ENCODE results near the gene MAP3K13. TPM values are rescaled to one million over a fixed set of nuclear protein-coding genes. Genes with fewer than 3 reads are reported as not detected.

MAP3K13 gene
- total RNA-seq, 1 donor = 16.3 TPM

- peak; percentile 61 for DNase-seq (ENCODE audit: insufficient read length, low spot score, missing footprints)
These were observed 148.8 kb downstream of the MAP3K13 start for GRCh38 chr3:185511711-185512110.

GRCh38 chr3:185517387-185518130 is 154.6 kb downstream of the MAP3K13 start:
- DNase-seq (ENCODE audit: insufficient read length, low spot score, missing footprints) = peak; percentile 6
- no peaks in the 10 kb centered on the region for H3K4me1 ChIP-seq (ENCODE audit: insufficient read depth, low read length)
- no peaks in the 10 kb centered on the region for H3K36me3 ChIP-seq (ENCODE audit: insufficient read depth, low read length)
- TF ChIP-seq CTCF (IDR thresholded peaks at IDR 0.05; ENCODE audit: extremely low read depth, low read depth, low read length) = no peak
- H3K27me3 ChIP-seq (ENCODE audit: insufficient read depth, low read length) = peaks cover 4% of the 10 kb centered on the region
- no peak overlapping the region for H3K4me3 ChIP-seq (ENCODE audit: insufficient read depth, low read length)
- no peaks in the 10 kb centered on the region for H3K9me3 ChIP-seq (ENCODE audit: low read depth, low read length)
- H4K20me1 ChIP-seq (ENCODE audit: insufficient read depth, low read length) = no peaks in the 10 kb centered on the region
- no peak overlapping the region for H3K27ac ChIP-seq (ENCODE audit: low read depth, low read length)
- H2AFZ ChIP-seq (ENCODE audit: low read length) = no peak overlapping the region
- no peaks in the 10 kb centered on the region for H3K79me2 ChIP-seq (ENCODE audit: insufficient read depth, low read length)
- no peak overlapping the region for H3K4me2 ChIP-seq (ENCODE audit: insufficient read depth, low read length)

More at GRCh38 chr3:185511711-185512110, 148.8 kb downstream of the MAP3K13 start:
- Histone ChIP-seq H4K20me1 (ENCODE audit: insufficient read depth, low read length) (no peaks in the 10 kb centered on the region), H3K36me3 (ENCODE audit: insufficient read depth, low read length) (no peaks in the 10 kb centered on the region), H3K4me1 (ENCODE audit: insufficient read depth, low read length) (no peaks in the 10 kb centered on the region), H3K27ac (ENCODE audit: low read depth, low read length) (no peak overlapping the region), H3K9me3 (ENCODE audit: low read depth, low read length) (no peaks in the 10 kb centered on the region), H3K4me3 (ENCODE audit: insufficient read depth, low read length) (no peak overlapping the region), H3K79me2 (ENCODE audit: insufficient read depth, low read length) (no peaks in the 10 kb centered on the region), H3K4me2 (ENCODE audit: insufficient read depth, low read length) (no peak overlapping the region), H2AFZ (ENCODE audit: low read length) (no peak overlapping the region), H3K27me3 (ENCODE audit: insufficient read depth, low read length) (peaks cover 2% of the 10 kb centered on the region)
- no peak for TF ChIP-seq CTCF (IDR thresholded peaks at IDR 0.05; ENCODE audit: extremely low read depth, low read depth, low read length)

- H3K79me2 ChIP-seq (ENCODE audit: insufficient read depth, low read length) = no peaks in the 10 kb centered on the region
- no peak for TF ChIP-seq CTCF (IDR thresholded peaks at IDR 0.05; ENCODE audit: extremely low read depth, low read depth, low read length)
- H3K27ac ChIP-seq (ENCODE audit: low read depth, low read length) = no peak overlapping the region
- H2AFZ ChIP-seq (ENCODE audit: low read length) = no peak overlapping the region
- no peak overlapping the region for H3K4me3 ChIP-seq (ENCODE audit: insufficient read depth, low read length)
- no peaks in the 10 kb centered on the region for H4K20me1 ChIP-seq (ENCODE audit: insufficient read depth, low read length)
- no peaks in the 10 kb centered on the region for H3K36me3 ChIP-seq (ENCODE audit: insufficient read depth, low read length)
- H3K4me1 ChIP-seq (ENCODE audit: insufficient read depth, low read length) = no peaks in the 10 kb centered on the region
- H3K4me2 ChIP-seq (ENCODE audit: insufficient read depth, low read length) = no peak overlapping the region
- H3K27me3 ChIP-seq (ENCODE audit: insufficient read depth, low read length) = peaks cover 4% of the 10 kb centered on the region
- no peaks in the 10 kb centered on the region for H3K9me3 ChIP-seq (ENCODE audit: low read depth, low read length)
- DNase-seq (ENCODE audit: insufficient read length, low spot score, missing footprints) = peak; percentile 63
These were observed 156.1 kb downstream of the MAP3K13 start for GRCh38 chr3:185519021-185519420.

- Histone ChIP-seq H3K36me3 (ENCODE audit: insufficient read depth, low read length) (no peaks in the 10 kb centered on the region), H3K27me3 (ENCODE audit: insufficient read depth, low read length) (peaks cover 4% of the 10 kb centered on the region), H4K20me1 (ENCODE audit: insufficient read depth, low read length) (no peaks in the 10 kb centered on the region), H3K9me3 (ENCODE audit: low read depth, low read length) (no peaks in the 10 kb centered on the region), H2AFZ (ENCODE audit: low read length) (no peak overlapping the region), H3K79me2 (ENCODE audit: insufficient read depth, low read length) (no peaks in the 10 kb centered on the region), H3K27ac (ENCODE audit: low read depth, low read length) (no peak overlapping the region), H3K4me3 (ENCODE audit: insufficient read depth, low read length) (no peak overlapping the region), H3K4me1 (ENCODE audit: insufficient read depth, low read length) (no peaks in the 10 kb centered on the region), H3K4me2 (ENCODE audit: insufficient read depth, low read length) (no peak overlapping the region)
- no peak for TF ChIP-seq CTCF (IDR thresholded peaks at IDR 0.05; ENCODE audit: extremely low read depth, low read depth, low read length)
- no peak for DNase-seq (ENCODE audit: insufficient read length, low spot score, missing footprints)
These were observed 158.6 kb downstream of the MAP3K13 start for GRCh38 chr3:185521349-185522138.

Data from osteoblast (primary cell).